SK-N-MC (cell line): Measurements from ENCODE around the gene HYOU1.

Experiments used
- DNase-seq: peaks from one replicate; pipeline ENCODE4 v3.0.0-alpha.2; 2011; ENCODE audit warnings: low read depth, low spot score
- H3K27ac ChIP-seq: fragments of 200-600 bp; sonication (generic); 2 replicates; pipeline ENCODE4 v1.5.1; 2016; ENCODE audit warnings: mixed run types
- H3K36me3 ChIP-seq: fragments of 200-600 bp; sonication (generic); 2 replicates; pipeline ENCODE4 v1.6.1; 2017; ENCODE audit warnings: antibody characterized with exemption, low read length, mixed read lengths; ENCODE audit not compliant: insufficient read depth
- H3K4me3 ChIP-seq: fragments of 200-600 bp; sonication (generic); 2 replicates; pipeline ENCODE4 v1.5.1; 2016
- H3K9ac ChIP-seq: fragments of 200-600 bp; sonication (generic); 2 replicates; pipeline ENCODE4 v1.8.0; 2017; ENCODE audit warnings: mixed run types, mixed read lengths; ENCODE audit not compliant: insufficient read length
- H3K9me3 ChIP-seq: fragments of 200-600 bp; sonication (generic); 2 replicates; pipeline ENCODE4 v1.6.1; 2017; ENCODE audit warnings: low read depth, mild to moderate bottlenecking, antibody characterized with exemption, low read length, moderate library complexity, mixed read lengths
- EZH2 ChIP-seq: fragments of 200-600 bp; sonication (generic); IDR thresholded peaks from one replicate; pipeline ENCODE4 v1.6.1; 2017; ENCODE audit warnings: antibody characterized with exemption
- FOXP2 ChIP-seq: optimal IDR thresholded peaks from 2 replicates; pipeline ENCODE3; 2011; ENCODE audit warnings: mild to moderate bottlenecking, moderate library complexity; ENCODE audit not compliant: insufficient read depth; ENCODE audit errors: extremely low read length, control extremely low read depth
- POLR2AphosphoS5 ChIP-seq: IDR thresholded peaks from 2 replicates; pipeline ENCODE4 v1.6.1; 2012; ENCODE audit warnings: mild to moderate bottlenecking, low read depth, low read length, borderline replicate concordance

Gene HYOU1

GRCh38 chr11:119095066-119095880 lies 38.3 kb upstream of the HYOU1 start:
- peak; percentile 96 for DNase-seq
- Histone ChIP-seq H3K4me3 (peak overlapping the region; percentile 99), H3K9ac (peak overlapping the region; percentile 97), H3K9me3 (no peaks in the 10 kb centered on the region), H3K27ac (peak overlapping the region; percentile 86), H3K36me3 (peaks cover 60% of the 10 kb centered on the region)
- TF ChIP-seq FOXP2 (peak; percentile 21), EZH2 (no peak), POLR2AphosphoS5 (peak; percentile 100)

GRCh38 chr11:119094816-119095065 lies 37.7 kb upstream of the HYOU1 start:
- DNase-seq, result no peak
- Histone ChIP-seq H3K27ac (peak overlapping the region; percentile 86), H3K9ac (peak overlapping the region; percentile 97), H3K4me3 (peak overlapping the region; percentile 99), H3K9me3 (no peaks in the 10 kb centered on the region), H3K36me3 (peaks cover 56% of the 10 kb centered on the region)
- no peak for TF ChIP-seq POLR2AphosphoS5
- TF ChIP-seq EZH2, result no peak
- TF ChIP-seq FOXP2, result no peak

- no peak for DNase-seq
- TF ChIP-seq FOXP2, result no peak
- TF ChIP-seq POLR2AphosphoS5, result peak; percentile 60; the same call in 1 of the 2 replicates
- no peak for TF ChIP-seq EZH2
- Histone ChIP-seq H3K9me3 (no peaks in the 10 kb centered on the region), H3K36me3 (peaks cover 56% of the 10 kb centered on the region), H3K27ac (peak overlapping the region; percentile 86), H3K4me3 (peak overlapping the region; percentile 99), H3K9ac (peak overlapping the region; percentile 97)
Measured at GRCh38 chr11:119093942-119094815, 37.2 kb upstream of the HYOU1 start.

- Histone ChIP-seq H3K27ac (peak overlapping the region; percentile 86), H3K36me3 (peaks cover 50% of the 10 kb centered on the region), H3K9me3 (no peaks in the 10 kb centered on the region), H3K4me3 (peak overlapping the region; percentile 99), H3K9ac (peak overlapping the region; percentile 97)
- TF ChIP-seq POLR2AphosphoS5 (0 out of 2 replicates have a peak, but pooled peaks have one; percentile 14), EZH2 (no peak), FOXP2 (no peak)
- no peak for DNase-seq
Measured at GRCh38 chr11:119092880-119093842, 36.2 kb upstream of the HYOU1 start.

- Histone ChIP-seq H3K4me3 (peak overlapping the region; percentile 99), H3K9ac (peak overlapping the region; percentile 97), H3K36me3 (peaks cover 40% of the 10 kb centered on the region), H3K9me3 (no peaks in the 10 kb centered on the region), H3K27ac (peak overlapping the region; percentile 83)
- DNase-seq, result no peak
- TF ChIP-seq POLR2AphosphoS5 (no peak; the same call in 1 of the 2 replicates), FOXP2 (no peak), EZH2 (no peak)
Measured at GRCh38 chr11:119091966-119092879, 35.2 kb upstream of the HYOU1 start.

- Histone ChIP-seq H3K9me3 (no peaks in the 10 kb centered on the region), H3K27ac (peak overlapping the region; percentile 83), H3K36me3 (peaks cover 30% of the 10 kb centered on the region), H3K9ac (no peak overlapping the region), H3K4me3 (no peak overlapping the region)
- DNase-seq, result no peak
- TF ChIP-seq EZH2, result no peak
- TF ChIP-seq POLR2AphosphoS5, result no peak
- no peak for TF ChIP-seq FOXP2
Measured at GRCh38 chr11:119091178-119091577, 34.2 kb upstream of the HYOU1 start.

- no peak overlapping the region for H3K4me3 ChIP-seq
- H3K27ac ChIP-seq, result no peak overlapping the region
- DNase-seq, result no peak
- TF ChIP-seq EZH2, result no peak
- TF ChIP-seq POLR2AphosphoS5, result no peak
- no peak for TF ChIP-seq FOXP2
- no peak overlapping the region for H3K9ac ChIP-seq
- no peaks in the 10 kb centered on the region for H3K9me3 ChIP-seq
- peaks cover 27% of the 10 kb centered on the region for H3K36me3 ChIP-seq
Measured at GRCh38 chr11:119089319-119089718, 32.3 kb upstream of the HYOU1 start.
